ENCODE measurements around the gene SLX9. TPM values are rescaled to one million over a fixed set of nuclear protein-coding genes. Genes with fewer than 3 reads are reported as not detected.

Gene SLX9
- total RNA-seq, 1 donor from 2014 or later = 0.75 TPM

DNA sequence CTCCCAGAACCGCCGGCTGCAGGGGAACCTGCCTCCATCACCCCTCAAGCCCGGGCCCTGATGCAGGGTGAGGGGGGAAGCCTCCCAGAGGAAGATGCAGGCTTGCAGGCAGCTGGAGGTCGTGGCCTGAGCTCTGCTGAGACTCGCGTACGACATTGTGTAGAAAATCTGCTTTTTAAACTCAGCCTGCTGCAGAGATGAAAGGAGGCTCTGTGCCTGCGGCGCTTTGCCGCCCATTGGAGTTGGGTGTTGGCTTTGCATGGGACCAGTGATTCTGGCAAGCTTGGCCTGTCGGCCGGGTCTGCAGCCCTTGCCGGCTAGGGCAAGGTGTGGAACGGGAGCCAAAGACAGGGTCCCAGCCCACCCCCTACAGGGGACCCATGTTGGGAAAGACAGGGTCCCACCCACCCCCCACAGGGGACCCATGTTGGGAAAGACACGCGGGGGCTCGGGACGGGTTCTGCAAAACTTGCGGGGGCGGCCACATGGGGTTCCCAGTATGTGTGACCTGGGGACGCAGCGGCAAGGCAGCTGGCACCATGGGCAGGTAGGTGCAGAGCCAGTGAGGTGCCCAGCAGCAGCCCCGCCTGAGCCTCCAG, 55.6 kb downstream of the SLX9 start:
- H3K9me3 ChIP-seq = no peaks in the 10 kb centered on the region
- peak overlapping the region; percentile 36 to 68 for H3K27ac ChIP-seq
- intact Hi-C loops (cut with DNase I) = no loop called here
- H3K4me1 ChIP-seq = peaks cover 3 to 27% of the 10 kb centered on the region in 2 donors
- H3K27me3 ChIP-seq = no peaks in the 10 kb centered on the region
- TF ChIP-seq, protein P1, sequence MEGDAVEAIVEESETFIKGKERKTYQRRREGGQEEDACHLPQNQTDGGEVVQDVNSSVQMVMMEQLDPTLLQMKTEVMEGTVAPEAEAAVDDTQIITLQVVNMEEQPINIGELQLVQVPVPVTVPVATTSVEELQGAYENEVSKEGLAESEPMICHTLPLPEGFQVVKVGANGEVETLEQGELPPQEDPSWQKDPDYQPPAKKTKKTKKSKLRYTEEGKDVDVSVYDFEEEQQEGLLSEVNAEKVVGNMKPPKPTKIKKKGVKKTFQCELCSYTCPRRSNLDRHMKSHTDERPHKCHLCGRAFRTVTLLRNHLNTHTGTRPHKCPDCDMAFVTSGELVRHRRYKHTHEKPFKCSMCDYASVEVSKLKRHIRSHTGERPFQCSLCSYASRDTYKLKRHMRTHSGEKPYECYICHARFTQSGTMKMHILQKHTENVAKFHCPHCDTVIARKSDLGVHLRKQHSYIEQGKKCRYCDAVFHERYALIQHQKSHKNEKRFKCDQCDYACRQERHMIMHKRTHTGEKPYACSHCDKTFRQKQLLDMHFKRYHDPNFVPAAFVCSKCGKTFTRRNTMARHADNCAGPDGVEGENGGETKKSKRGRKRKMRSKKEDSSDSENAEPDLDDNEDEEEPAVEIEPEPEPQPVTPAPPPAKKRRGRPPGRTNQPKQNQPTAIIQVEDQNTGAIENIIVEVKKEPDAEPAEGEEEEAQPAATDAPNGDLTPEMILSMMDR (IDR thresholded peaks at IDR 0.05) = no peak
- no peaks in the 10 kb centered on the region for H3K36me3 ChIP-seq
- no peak for DNase-seq (ENCODE audit: low spot score in 2 of 2)
- no peak overlapping the region for H3K4me3 ChIP-seq

DNA sequence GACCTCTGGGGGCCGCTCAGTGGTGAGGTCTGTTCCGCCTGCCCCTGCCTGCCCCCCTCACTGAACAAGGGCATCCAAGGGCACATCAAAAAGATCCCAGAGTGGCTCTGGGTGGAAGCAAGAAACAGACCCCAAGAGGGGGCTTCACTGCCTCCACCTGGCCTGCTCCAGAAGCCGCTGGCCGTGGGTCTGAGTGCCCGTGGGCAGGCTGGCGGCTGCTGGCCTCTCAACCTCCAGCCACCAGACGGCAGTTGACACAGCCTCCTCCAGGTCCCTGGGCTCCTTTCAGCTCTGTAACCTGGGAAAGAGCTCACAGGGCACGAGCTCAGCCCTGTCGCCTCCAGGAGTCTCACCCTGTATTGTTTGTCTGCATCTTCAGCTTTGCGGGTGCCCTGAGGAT, 56.3 kb downstream of the SLX9 start:
- Histone ChIP-seq H3K36me3 (no peaks in the 10 kb centered on the region), H3K27me3 (no peaks in the 10 kb centered on the region), H3K4me1 (peaks cover 4 to 34% of the 10 kb centered on the region in 2 donors), H3K27ac (no peak overlapping the region), H3K9me3 (no peaks in the 10 kb centered on the region), H3K4me3 (no peak overlapping the region)
- TF ChIP-seq, protein P1 (IDR thresholded peaks at IDR 0.05) = no peak
- intact Hi-C loops (cut with DNase I) = no loop called here
- DNase-seq (ENCODE audit: low spot score in 2 of 2) = no peak

DNA sequence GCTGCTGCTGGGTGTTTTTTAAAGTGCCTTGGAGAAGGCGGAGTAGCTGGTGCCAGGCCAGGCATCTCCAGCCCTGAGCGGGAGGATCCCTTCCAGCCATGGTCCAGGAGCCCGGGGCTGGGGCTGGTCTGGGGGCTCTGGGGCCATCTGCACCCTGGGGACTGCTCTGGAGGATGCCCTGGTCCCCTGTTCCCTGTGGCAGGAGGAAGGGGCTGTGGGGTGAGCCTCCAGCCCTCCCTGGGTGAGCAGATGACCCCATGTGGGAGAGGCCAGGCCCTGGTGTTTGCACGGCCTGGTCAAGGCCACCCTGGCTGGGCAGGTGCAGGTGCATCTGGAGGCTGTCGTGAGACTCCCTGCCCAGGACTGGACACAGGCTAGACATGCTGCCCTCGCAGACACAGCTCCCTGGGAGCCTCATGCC, 56.7 kb downstream of the SLX9 start:
- Histone ChIP-seq H3K27me3 (no peaks in the 10 kb centered on the region), H3K27ac (no peak overlapping the region), H3K9me3 (no peaks in the 10 kb centered on the region), H3K36me3 (no peaks in the 10 kb centered on the region), H3K4me3 (no peak overlapping the region), H3K4me1 (peaks cover 8 to 38% of the 10 kb centered on the region in 2 donors)
- TF ChIP-seq, protein P1 (IDR thresholded peaks at IDR 0.05) = no peak
- intact Hi-C loops (cut with DNase I) = no loop called here
- DNase-seq (ENCODE audit: low spot score in 2 of 2) = no peak

DNA sequence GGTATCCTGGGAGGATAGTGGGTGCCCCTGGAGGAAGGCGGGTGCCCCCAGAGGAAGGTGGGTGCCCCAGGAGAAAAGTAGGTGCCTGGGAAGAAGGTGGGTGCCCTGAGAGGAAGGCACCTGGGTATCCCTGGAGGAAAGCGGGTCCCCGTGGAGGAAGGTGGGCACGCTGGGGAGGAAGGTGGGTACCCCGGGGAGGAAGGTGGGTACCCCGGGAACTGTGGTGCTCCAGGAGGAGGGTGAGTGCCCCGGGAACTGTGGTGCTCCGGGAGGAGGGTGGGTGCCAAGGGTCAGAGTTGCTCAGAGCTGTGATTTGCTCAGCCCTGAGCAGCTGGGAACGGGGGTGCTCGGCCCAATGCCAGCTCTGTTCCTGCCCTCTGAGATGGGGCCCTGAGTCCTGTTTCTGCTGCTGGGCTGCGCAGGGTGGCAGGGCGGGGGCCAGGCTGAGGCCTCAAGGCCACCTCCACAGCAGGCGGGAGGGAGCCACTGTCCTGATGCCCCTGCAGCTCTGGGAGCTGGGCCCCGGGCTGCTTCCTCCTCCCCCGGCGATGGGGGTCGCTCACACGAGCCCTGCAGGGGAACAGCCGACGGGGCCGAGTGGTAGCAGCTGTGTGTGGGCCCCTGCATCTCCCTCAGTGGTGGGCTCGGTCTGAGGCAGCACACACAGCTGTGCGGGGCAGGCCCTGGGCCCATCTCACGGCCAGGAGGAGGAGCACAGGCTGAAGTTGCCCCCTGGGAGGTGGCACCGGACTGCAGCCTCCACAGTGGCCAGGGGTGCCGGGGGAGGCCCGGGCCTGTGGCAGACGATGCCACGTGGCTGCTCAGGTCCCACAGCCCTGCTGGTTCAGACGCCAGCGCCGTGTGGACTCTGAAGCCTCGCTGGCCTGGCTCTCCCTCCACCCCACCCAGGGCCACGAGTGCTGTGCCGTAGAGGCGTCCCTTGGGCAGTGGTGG, 57.4 kb downstream of the SLX9 start:
- H3K27me3 ChIP-seq = no peaks in the 10 kb centered on the region
- peaks cover 10 to 41% of the 10 kb centered on the region in 2 donors for H3K4me1 ChIP-seq
- intact Hi-C loops (cut with DNase I) = no loop called here
- no peaks in the 10 kb centered on the region for H3K9me3 ChIP-seq
- H3K27ac ChIP-seq = no peak overlapping the region
- TF ChIP-seq, protein P1 (IDR thresholded peaks at IDR 0.05) = no peak
- DNase-seq (ENCODE audit: low spot score in 2 of 2) = no peak
- no peaks in the 10 kb centered on the region for H3K36me3 ChIP-seq
- no peak overlapping the region for H3K4me3 ChIP-seq

DNA sequence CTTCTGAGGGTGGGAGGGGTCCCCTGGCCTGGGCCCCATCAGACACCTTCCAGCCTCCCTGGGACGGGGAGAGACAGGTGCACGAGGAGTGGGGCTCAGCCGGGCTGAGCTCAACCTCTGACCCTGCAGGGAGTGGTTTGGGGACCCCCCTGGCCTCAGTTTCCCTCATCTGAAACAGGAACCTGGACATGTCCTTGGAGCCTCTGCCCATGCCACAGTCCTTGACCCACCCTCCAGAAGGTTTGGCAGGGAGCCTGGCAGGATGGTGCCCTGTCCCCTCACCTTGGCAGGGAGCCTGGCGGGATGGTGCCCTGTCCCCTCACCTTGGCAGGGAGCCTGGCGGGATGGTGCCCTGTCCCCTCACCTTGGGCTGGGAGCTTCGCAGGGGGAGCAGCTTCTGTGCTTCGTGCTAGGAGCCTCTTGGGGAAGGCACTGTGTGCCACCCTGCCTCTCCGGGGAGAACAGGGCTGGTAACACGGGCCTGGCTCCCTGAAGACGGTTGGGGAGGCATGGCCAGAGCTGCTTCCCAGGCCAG, 58.3 kb downstream of the SLX9 start:
- TF ChIP-seq, protein P1 (IDR thresholded peaks at IDR 0.05) = no peak
- peaks cover 10 to 47% of the 10 kb centered on the region in 2 donors for H3K4me1 ChIP-seq
- no peaks in the 10 kb centered on the region for H3K9me3 ChIP-seq
- H3K4me3 ChIP-seq = no peak overlapping the region
- intact Hi-C loops (cut with DNase I) = no loop called here
- peak overlapping the region in 1 of 2 donors; percentile 33 for H3K27ac ChIP-seq
- no peak for DNase-seq (ENCODE audit: low spot score in 2 of 2)
- no peaks in the 10 kb centered on the region for H3K27me3 ChIP-seq
- no peaks in the 10 kb centered on the region for H3K36me3 ChIP-seq
